Epithelial cell of esophagus (primary cell): Measurements from ENCODE around the gene TRIM71.

Experiments
- DNase-seq: peaks from one replicate; pipeline ENCODE4 v3.0.0; 2010; ENCODE audit warnings: low read depth
- H3K4me3 ChIP-seq: 2 replicates; pipeline ENCODE4 v1.5.1; 2011; ENCODE audit warnings: mild to moderate bottlenecking, low read length, control low read depth
- CTCF ChIP-seq: IDR thresholded peaks from 2 replicates; pipeline ENCODE4 v1.5.1; 2011; ENCODE audit warnings: low read depth, mild to moderate bottlenecking, low read length, control low read depth, inconsistent platforms; ENCODE audit not compliant: insufficient read depth; ENCODE audit errors: missing control alignments

TRIM71 gene

GRCh38 chr3:32839714-32840085 is 21.9 kb downstream of the TRIM71 start:
- DNase-seq: no peak
- TF ChIP-seq CTCF: no peak
- no peak overlapping the region for H3K4me3 ChIP-seq

GRCh38 chr3:32840086-32840841 is 22.5 kb downstream of the TRIM71 start:
- TF ChIP-seq CTCF: no peak
- DNase-seq: no peak
- H3K4me3 ChIP-seq: no peak overlapping the region

- DNase-seq: no peak
- TF ChIP-seq CTCF: no peak
- no peak overlapping the region for H3K4me3 ChIP-seq
Measured at GRCh38 chr3:32841341-32841740, 23.5 kb downstream of the TRIM71 start.

- peak; percentile 32 for DNase-seq
- H3K4me3 ChIP-seq: no peak overlapping the region
- no peak for TF ChIP-seq CTCF
Measured at GRCh38 chr3:32841867-32842470, 24.2 kb downstream of the TRIM71 start.

GRCh38 chr3:32842531-32842931 is 24.7 kb downstream of the TRIM71 start:
- TF ChIP-seq CTCF: no peak
- DNase-seq: no peak
- no peak overlapping the region for H3K4me3 ChIP-seq

GRCh38 chr3:32842987-32843386 is 25.2 kb downstream of the TRIM71 start:
- no peak for TF ChIP-seq CTCF
- no peak for DNase-seq

GRCh38 chr3:32843510-32844321 is 25.9 kb downstream of the TRIM71 start:
- DNase-seq: no peak
- no peak for TF ChIP-seq CTCF
- H3K4me3 ChIP-seq: no peak overlapping the region

More at GRCh38 chr3:32842987-32843386, 25.2 kb downstream of the TRIM71 start:
- no peak overlapping the region for H3K4me3 ChIP-seq
